MG63 (cell line): ENCODE measurements around the gene GSG1L2. TPM values are rescaled to one million over a fixed set of nuclear protein-coding genes. Genes with fewer than 3 reads are reported as not detected.

Experiments used
- DNase-seq: peaks from one replicate; pipeline ENCODE4 v3.0.0-alpha.2; 2020
- H3K27me3 ChIP-seq: fragments of 250-450 bp; sonication (Bioruptor Pico); 2 replicates; pipeline ENCODE4 v1.5.1; 2020; ENCODE audit warnings: mild to moderate bottlenecking, moderate library complexity
- H3K36me3 ChIP-seq: fragments of 250-450 bp; sonication (Bioruptor Pico); 2 replicates; pipeline ENCODE4 v1.5.1; 2020; ENCODE audit warnings: mild to moderate bottlenecking, moderate library complexity
- H3K4me3 ChIP-seq: fragments of 250-450 bp; sonication (Bioruptor Pico); 2 replicates; pipeline ENCODE4 v1.5.1; 2020; ENCODE audit warnings: mild to moderate bottlenecking, moderate library complexity
- H3K9me3 ChIP-seq: fragments of 250-450 bp; sonication (Bioruptor Pico); 2 replicates; pipeline ENCODE4 v1.5.1; 2020; ENCODE audit warnings: mild to moderate bottlenecking, moderate library complexity
- total RNA-seq: library from RNA; depleted of rRNA; stranded (reverse); fragments of >200 nt; shearing (Covaris generic); gene quantifications from 2 replicates; pipeline ENCODE4 v1.2.3, GENCODE V29; 2014; ENCODE audit warnings: low replicate concordance

Gene GSG1L2
- total RNA-seq, 1 experiment from 2014 or later: not detected

- H3K36me3 ChIP-seq: no peaks in the 10 kb centered on the region
- no peaks in the 10 kb centered on the region for H3K9me3 ChIP-seq
- no peak overlapping the region for H3K4me3 ChIP-seq
- DNase-seq: no peak
- no peaks in the 10 kb centered on the region for H3K27me3 ChIP-seq
Observed at GRCh38 chr17:9830711-9831110, 8.8 kb upstream of the GSG1L2 start.

GRCh38 chr17:9829343-9829742, 7.5 kb upstream of the GSG1L2 start:
- no peak for DNase-seq
- no peak overlapping the region for H3K4me3 ChIP-seq
- H3K9me3 ChIP-seq: no peaks in the 10 kb centered on the region
- H3K27me3 ChIP-seq: no peaks in the 10 kb centered on the region
- H3K36me3 ChIP-seq: no peaks in the 10 kb centered on the region

GRCh38 chr17:9828296-9829295, 6.7 kb upstream of the GSG1L2 start:
- Histone ChIP-seq H3K9me3 (no peaks in the 10 kb centered on the region), H3K4me3 (no peak overlapping the region), H3K36me3 (no peaks in the 10 kb centered on the region), H3K27me3 (no peaks in the 10 kb centered on the region; the same call in 1 of the 2 replicates)
- no peak for DNase-seq

GRCh38 chr17:9825641-9826150, 3.8 kb upstream of the GSG1L2 start, which contains the start of gene GLP2R:
Gene GLP2R (plus strand): TSS chr17:9825924. CDS start chr17:9826064, 140 bp downstream.
- DNase-seq: no peak
- no peak within 1 kb of the TSS for H3K4me3 ChIP-seq

GRCh38 chr17:9824797-9825338, 3.0 kb upstream of the GSG1L2 start:
- H3K27me3 ChIP-seq: no peaks in the 10 kb centered on the region; the same call in 1 of the 2 replicates
- H3K36me3 ChIP-seq: no peaks in the 10 kb centered on the region
- DNase-seq: no peak
- H3K4me3 ChIP-seq: no peak overlapping the region
- H3K9me3 ChIP-seq: no peaks in the 10 kb centered on the region

More at GRCh38 chr17:9825641-9826150, 3.8 kb upstream of the GSG1L2 start, which contains the start of gene GLP2R:
- H3K9me3 ChIP-seq: no peaks in the 10 kb centered on the region
- no peaks in the 10 kb centered on the region; the same call in 1 of the 2 replicates for H3K27me3 ChIP-seq
- no peaks in the 10 kb centered on the region for H3K36me3 ChIP-seq

- Histone ChIP-seq H3K4me3 (no peak overlapping the region), H3K36me3 (no peaks in the 10 kb centered on the region), H3K9me3 (no peaks in the 10 kb centered on the region), H3K27me3 (no peaks in the 10 kb centered on the region; the same call in 1 of the 2 replicates)
- no peak for DNase-seq
Observed at GRCh38 chr17:9824094-9824493, 2.2 kb upstream of the GSG1L2 start.

GRCh38 chr17:9820448-9820847, 1.4 kb downstream of the GSG1L2 start:
- no peak overlapping the region for H3K4me3 ChIP-seq
- no peaks in the 10 kb centered on the region for H3K36me3 ChIP-seq
- H3K9me3 ChIP-seq: no peaks in the 10 kb centered on the region
- no peak for DNase-seq
- H3K27me3 ChIP-seq: no peaks in the 10 kb centered on the region; the same call in 1 of the 2 replicates

GRCh38 chr17:9818760-9819159, 3.1 kb downstream of the GSG1L2 start:
- Histone ChIP-seq H3K4me3 (no peak overlapping the region), H3K36me3 (no peaks in the 10 kb centered on the region), H3K27me3 (no peaks in the 10 kb centered on the region; the same call in 1 of the 2 replicates), H3K9me3 (no peaks in the 10 kb centered on the region)
- DNase-seq: no peak

GRCh38 chr17:9817086-9817485, 4.8 kb downstream of the GSG1L2 start:
- peak; percentile 53 for DNase-seq
- Histone ChIP-seq H3K27me3 (no peaks in the 10 kb centered on the region), H3K4me3 (no peak overlapping the region), H3K36me3 (no peaks in the 10 kb centered on the region), H3K9me3 (no peaks in the 10 kb centered on the region)

GRCh38 chr17:9816472-9816871, 5.4 kb downstream of the GSG1L2 start:
- H3K27me3 ChIP-seq: no peaks in the 10 kb centered on the region
- H3K4me3 ChIP-seq: no peak overlapping the region
- no peaks in the 10 kb centered on the region for H3K36me3 ChIP-seq
- no peak for DNase-seq
- no peaks in the 10 kb centered on the region for H3K9me3 ChIP-seq

- peaks cover 6% of the 10 kb centered on the region; the same call in 1 of the 2 replicates for H3K9me3 ChIP-seq
- no peak for DNase-seq
- H3K4me3 ChIP-seq: no peak overlapping the region
- no peaks in the 10 kb centered on the region for H3K36me3 ChIP-seq
- peaks cover 2% of the 10 kb centered on the region; the same call in 1 of the 2 replicates for H3K27me3 ChIP-seq
Observed at GRCh38 chr17:9814337-9814945, 7.4 kb downstream of the GSG1L2 start.

GRCh38 chr17:9813166-9813565, 8.7 kb downstream of the GSG1L2 start:
- no peak for DNase-seq
- no peak overlapping the region for H3K4me3 ChIP-seq
- no peaks in the 10 kb centered on the region for H3K36me3 ChIP-seq
- H3K27me3 ChIP-seq: peaks cover 2% of the 10 kb centered on the region; the same call in 1 of the 2 replicates
- peaks cover 8% of the 10 kb centered on the region; the same call in 1 of the 2 replicates for H3K9me3 ChIP-seq

GRCh38 chr17:9811537-9811936, 10.3 kb downstream of the GSG1L2 start:
- DNase-seq: no peak
- peaks cover 7% of the 10 kb centered on the region for H3K27me3 ChIP-seq
- H3K36me3 ChIP-seq: no peaks in the 10 kb centered on the region
- H3K4me3 ChIP-seq: no peak overlapping the region
- peaks cover 8% of the 10 kb centered on the region; the same call in 1 of the 2 replicates for H3K9me3 ChIP-seq

GRCh38 chr17:9811086-9811485, 10.8 kb downstream of the GSG1L2 start:
- peaks cover 7% of the 10 kb centered on the region for H3K27me3 ChIP-seq

GRCh38 chr17:9810100-9810949, 11.6 kb downstream of the GSG1L2 start:
- peaks cover 7% of the 10 kb centered on the region for H3K27me3 ChIP-seq
- peaks cover 8% of the 10 kb centered on the region; the same call in 1 of the 2 replicates for H3K9me3 ChIP-seq
- no peaks in the 10 kb centered on the region for H3K36me3 ChIP-seq
- no peak for DNase-seq
- H3K4me3 ChIP-seq: no peak overlapping the region

More at GRCh38 chr17:9811086-9811485, 10.8 kb downstream of the GSG1L2 start:
- H3K36me3 ChIP-seq: no peaks in the 10 kb centered on the region
- no peak for DNase-seq
- H3K9me3 ChIP-seq: peaks cover 8% of the 10 kb centered on the region; the same call in 1 of the 2 replicates
- H3K4me3 ChIP-seq: no peak overlapping the region

GRCh38 chr17:9809409-9809808, 12.5 kb downstream of the GSG1L2 start:
- Histone ChIP-seq H3K36me3 (no peaks in the 10 kb centered on the region), H3K4me3 (no peak overlapping the region), H3K9me3 (peaks cover 8% of the 10 kb centered on the region; the same call in 1 of the 2 replicates), H3K27me3 (peaks cover 7% of the 10 kb centered on the region)
- DNase-seq: no peak
